DOHH2 (cell line): ENCODE measurements around the gene TTC6.

Experiments
- CTCF ChIP-seq: fragments of 200-600 bp; sonication (generic); IDR thresholded peaks from one replicate; pipeline ENCODE4 v1.5.1; 2014; ENCODE audit warnings: antibody characterized with exemption, mild to moderate bottlenecking, low read depth, low read length; ENCODE audit not compliant: poor library complexity, severe bottlenecking
- EZH2phosphoT487 ChIP-seq: fragments of 200-600 bp; sonication (generic); IDR thresholded peaks from 2 replicates; pipeline ENCODE4 v1.6.1; 2017; ENCODE audit warnings: borderline replicate concordance, mild to moderate bottlenecking, antibody characterized with exemption, low read length, moderate library complexity, mixed read lengths

GRCh38 chr14:37571391-37571790 is 24.0 kb upstream of the TTC6 start:
- TF ChIP-seq CTCF: no peak
- no peak for TF ChIP-seq EZH2phosphoT487
